Liver (tissue), 3 donors: Measurements from ENCODE around the gene OST4.

Experiments used
- ATF3 ChIP-seq: IDR thresholded peaks from 2 replicates; pipeline ENCODE4 v1.6.1; 2016; ENCODE audit warnings: antibody characterized with exemption
- EGR1 ChIP-seq, 2 donors: IDR thresholded peaks; 2 replicates each; pipeline ENCODE4 v1.6.1; 2016 to 2018; ENCODE audit warnings: antibody characterized with exemption in 2 of 2, low read depth in 2 of 2
- FOXA1 ChIP-seq: IDR thresholded peaks from 2 replicates; pipeline ENCODE4 v1.6.1; 2016; ENCODE audit warnings: antibody characterized with exemption
- GABPA ChIP-seq, 2 donors: IDR thresholded peaks in 1 of 2; conservative IDR thresholded peaks in 1 of 2; 2 replicates each; pipeline ENCODE4 v1.6.1; 2016; ENCODE audit warnings: antibody characterized with exemption in 2 of 2, mild to moderate bottlenecking in 1 of 2, moderate library complexity in 1 of 2
- HNF4A ChIP-seq, 2 donors: conservative IDR thresholded peaks; 2 replicates each; pipeline ENCODE4 v1.6.1; 2016; ENCODE audit warnings: antibody characterized with exemption in 2 of 2, mild to moderate bottlenecking in 2 of 2
- JUND ChIP-seq, 2 donors: IDR thresholded peaks; 2 replicates each; pipeline ENCODE4 v1.6.1; 2016; ENCODE audit warnings: antibody characterized with exemption in 2 of 2
- MAX ChIP-seq: IDR thresholded peaks from 2 replicates; pipeline ENCODE4 v1.6.1; 2016; ENCODE audit warnings: antibody characterized with exemption
- RAD21 ChIP-seq, 2 donors: IDR thresholded peaks; 2 replicates each; pipeline ENCODE4 v1.6.1; 2016; ENCODE audit warnings: antibody characterized with exemption in 2 of 2, mild to moderate bottlenecking in 2 of 2
- SP1 ChIP-seq: IDR thresholded peaks from 2 replicates; pipeline ENCODE4 v1.6.1; 2018; ENCODE audit warnings: antibody characterized with exemption, mild to moderate bottlenecking
- TAF1 ChIP-seq: conservative IDR thresholded peaks from 2 replicates; pipeline ENCODE4 v1.6.1; 2016; ENCODE audit warnings: antibody characterized with exemption, mild to moderate bottlenecking
- YY1 ChIP-seq: IDR thresholded peaks from 2 replicates; pipeline ENCODE4 v1.6.1; 2016; ENCODE audit warnings: antibody characterized with exemption, mild to moderate bottlenecking
- ZBTB33 ChIP-seq: IDR thresholded peaks from 2 replicates; pipeline ENCODE4 v1.6.1; 2016; ENCODE audit warnings: antibody characterized with exemption
- TF ChIP-seq, protein P1 (sequence below): fragments of 150-350 bp; IDR thresholded peaks from 2 replicates; pipeline ENCODE4 v1.5.1; 2017; ENCODE audit warnings: improper control_type of control experiment, low read depth, low read length; ENCODE audit not compliant: missing input control
- TF ChIP-seq, protein P2 (sequence below): IDR thresholded peaks from 2 replicates; pipeline ENCODE4 v1.6.1; 2016; ENCODE audit warnings: antibody characterized with exemption, mild to moderate bottlenecking
- donor health status: healthy.
- donor health status: healthy.

GRCh38 chr2:27041752-27042151, 29.7 kb downstream of the OST4 start:
- TF ChIP-seq, protein P1, sequence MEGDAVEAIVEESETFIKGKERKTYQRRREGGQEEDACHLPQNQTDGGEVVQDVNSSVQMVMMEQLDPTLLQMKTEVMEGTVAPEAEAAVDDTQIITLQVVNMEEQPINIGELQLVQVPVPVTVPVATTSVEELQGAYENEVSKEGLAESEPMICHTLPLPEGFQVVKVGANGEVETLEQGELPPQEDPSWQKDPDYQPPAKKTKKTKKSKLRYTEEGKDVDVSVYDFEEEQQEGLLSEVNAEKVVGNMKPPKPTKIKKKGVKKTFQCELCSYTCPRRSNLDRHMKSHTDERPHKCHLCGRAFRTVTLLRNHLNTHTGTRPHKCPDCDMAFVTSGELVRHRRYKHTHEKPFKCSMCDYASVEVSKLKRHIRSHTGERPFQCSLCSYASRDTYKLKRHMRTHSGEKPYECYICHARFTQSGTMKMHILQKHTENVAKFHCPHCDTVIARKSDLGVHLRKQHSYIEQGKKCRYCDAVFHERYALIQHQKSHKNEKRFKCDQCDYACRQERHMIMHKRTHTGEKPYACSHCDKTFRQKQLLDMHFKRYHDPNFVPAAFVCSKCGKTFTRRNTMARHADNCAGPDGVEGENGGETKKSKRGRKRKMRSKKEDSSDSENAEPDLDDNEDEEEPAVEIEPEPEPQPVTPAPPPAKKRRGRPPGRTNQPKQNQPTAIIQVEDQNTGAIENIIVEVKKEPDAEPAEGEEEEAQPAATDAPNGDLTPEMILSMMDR: no peak
- TF ChIP-seq EGR1 (IDR thresholded peaks at IDR 0.05; ENCODE audit: low read depth in 2 of 2): no peak
- TF ChIP-seq ZBTB33: no peak
- no peak for TF ChIP-seq ATF3
- no peak for TF ChIP-seq HNF4A (conservative IDR thresholded peaks at IDR 0.05)
- TF ChIP-seq YY1: no peak
- no peak for TF ChIP-seq JUND (IDR thresholded peaks at IDR 0.05)
- no peak for TF ChIP-seq TAF1
- TF ChIP-seq SP1: no peak
- TF ChIP-seq, protein P2, sequence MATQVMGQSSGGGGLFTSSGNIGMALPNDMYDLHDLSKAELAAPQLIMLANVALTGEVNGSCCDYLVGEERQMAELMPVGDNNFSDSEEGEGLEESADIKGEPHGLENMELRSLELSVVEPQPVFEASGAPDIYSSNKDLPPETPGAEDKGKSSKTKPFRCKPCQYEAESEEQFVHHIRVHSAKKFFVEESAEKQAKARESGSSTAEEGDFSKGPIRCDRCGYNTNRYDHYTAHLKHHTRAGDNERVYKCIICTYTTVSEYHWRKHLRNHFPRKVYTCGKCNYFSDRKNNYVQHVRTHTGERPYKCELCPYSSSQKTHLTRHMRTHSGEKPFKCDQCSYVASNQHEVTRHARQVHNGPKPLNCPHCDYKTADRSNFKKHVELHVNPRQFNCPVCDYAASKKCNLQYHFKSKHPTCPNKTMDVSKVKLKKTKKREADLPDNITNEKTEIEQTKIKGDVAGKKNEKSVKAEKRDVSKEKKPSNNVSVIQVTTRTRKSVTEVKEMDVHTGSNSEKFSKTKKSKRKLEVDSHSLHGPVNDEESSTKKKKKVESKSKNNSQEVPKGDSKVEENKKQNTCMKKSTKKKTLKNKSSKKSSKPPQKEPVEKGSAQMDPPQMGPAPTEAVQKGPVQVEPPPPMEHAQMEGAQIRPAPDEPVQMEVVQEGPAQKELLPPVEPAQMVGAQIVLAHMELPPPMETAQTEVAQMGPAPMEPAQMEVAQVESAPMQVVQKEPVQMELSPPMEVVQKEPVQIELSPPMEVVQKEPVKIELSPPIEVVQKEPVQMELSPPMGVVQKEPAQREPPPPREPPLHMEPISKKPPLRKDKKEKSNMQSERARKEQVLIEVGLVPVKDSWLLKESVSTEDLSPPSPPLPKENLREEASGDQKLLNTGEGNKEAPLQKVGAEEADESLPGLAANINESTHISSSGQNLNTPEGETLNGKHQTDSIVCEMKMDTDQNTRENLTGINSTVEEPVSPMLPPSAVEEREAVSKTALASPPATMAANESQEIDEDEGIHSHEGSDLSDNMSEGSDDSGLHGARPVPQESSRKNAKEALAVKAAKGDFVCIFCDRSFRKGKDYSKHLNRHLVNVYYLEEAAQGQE: no peak
- TF ChIP-seq RAD21 (IDR thresholded peaks at IDR 0.05): no peak
- no peak for TF ChIP-seq MAX
- TF ChIP-seq GABPA (IDR thresholded peaks at IDR 0.05 in 1 of 2, conservative IDR thresholded peaks at IDR 0.05 in 1 of 2): no peak
- no peak for TF ChIP-seq FOXA1
